Thyroid gland (tissue), 4 donors: Measurements from ENCODE around the gene CARD14. TPM values are rescaled to one million over a fixed set of nuclear protein-coding genes. Genes with fewer than 3 reads are reported as not detected.

Source experiments
- DNase-seq, 2 donors: peaks; one replicate each; pipeline ENCODE4 v3.0.0-alpha.2; 2019
- H3K27ac ChIP-seq, 3 donors: fragments of 200-600 bp; sonication (generic); 1 replicate in 2 of 3; 2 replicates in 1 of 3; pipeline ENCODE4 v1.5.1; 2016 to 2019; ENCODE audit warnings: mild to moderate bottlenecking in 1 of 3, moderate library complexity in 1 of 3
- H3K27me3 ChIP-seq: fragments of 200-600 bp; sonication (generic); one replicate; pipeline ENCODE4 v1.5.1; 2019
- H3K36me3 ChIP-seq, 2 donors: fragments of 200-600 bp; sonication (generic); one replicate each; pipeline ENCODE4 v1.5.1; 2016 to 2019
- H3K4me1 ChIP-seq, 2 donors: fragments of 200-600 bp; sonication (generic); one replicate each; pipeline ENCODE4 v1.5.1; 2017 to 2019
- H3K4me3 ChIP-seq, 3 donors: fragments of 200-600 bp; sonication (generic); replicated peaks in 1 of 3; 1 replicate in 2 of 3; 2 replicates in 1 of 3; pipeline ENCODE4 v1.5.1; 2016; ENCODE audit warnings: mild to moderate bottlenecking in 1 of 3
- H3K9me3 ChIP-seq: fragments of 200-600 bp; sonication (generic); one replicate; pipeline ENCODE4 v1.5.1; 2017
- POLR2A ChIP-seq, 2 donors: fragments of 450-650 bp; IDR thresholded peaks; one replicate each; pipeline ENCODE4 v1.6.1; 2017; ENCODE audit warnings: antibody characterized with exemption in 2 of 2, mild to moderate bottlenecking in 2 of 2, moderate library complexity in 1 of 2
- WGBS, 2 donors: methylation state at CpG; one replicate each; pipeline ENCODE4 v1.1.5; 2017; 5-methylcytosine and 5-hydroxymethylcytosine counted together
- intact Hi-C: fragments of 100-400 bp; cut with DNase I; formaldehyde crosslinking; loops from one replicate; pipeline ENCODE4 v1.15.1; 2023
- total RNA-seq, 4 donors: library from RNA; depleted of rRNA; stranded (reverse); fragments of >200 nt; gene quantifications; one replicate each; pipeline ENCODE4 v1.2.3, GENCODE V29; 2016
- TF ChIP-seq, protein P1 (sequence below), 6 experiments: fragments of 200-600 bp in 3 of 6; fragments of 450-650 bp in 3 of 6; sonication (generic) in 3 of 6; IDR thresholded peaks; one replicate each; pipeline ENCODE4 v1.5.1; 2016 to 2019; ENCODE audit warnings: antibody characterized with exemption in 6 of 6, mild to moderate bottlenecking in 2 of 6, inconsistent platforms in 1 of 6, moderate library complexity in 1 of 6

CARD14 gene
- total RNA-seq, 4 donors from 2014 or later = 0.34 to 3.9 TPM; not detected in 2

GRCh38 chr17:80158846-80159245 lies 11.0 kb upstream of the CARD14 start:
- H3K4me3 ChIP-seq = no peak overlapping the region
- H3K27ac ChIP-seq = no peak overlapping the region
- H3K27me3 ChIP-seq = no peaks in the 10 kb centered on the region
- TF ChIP-seq, protein P1, sequence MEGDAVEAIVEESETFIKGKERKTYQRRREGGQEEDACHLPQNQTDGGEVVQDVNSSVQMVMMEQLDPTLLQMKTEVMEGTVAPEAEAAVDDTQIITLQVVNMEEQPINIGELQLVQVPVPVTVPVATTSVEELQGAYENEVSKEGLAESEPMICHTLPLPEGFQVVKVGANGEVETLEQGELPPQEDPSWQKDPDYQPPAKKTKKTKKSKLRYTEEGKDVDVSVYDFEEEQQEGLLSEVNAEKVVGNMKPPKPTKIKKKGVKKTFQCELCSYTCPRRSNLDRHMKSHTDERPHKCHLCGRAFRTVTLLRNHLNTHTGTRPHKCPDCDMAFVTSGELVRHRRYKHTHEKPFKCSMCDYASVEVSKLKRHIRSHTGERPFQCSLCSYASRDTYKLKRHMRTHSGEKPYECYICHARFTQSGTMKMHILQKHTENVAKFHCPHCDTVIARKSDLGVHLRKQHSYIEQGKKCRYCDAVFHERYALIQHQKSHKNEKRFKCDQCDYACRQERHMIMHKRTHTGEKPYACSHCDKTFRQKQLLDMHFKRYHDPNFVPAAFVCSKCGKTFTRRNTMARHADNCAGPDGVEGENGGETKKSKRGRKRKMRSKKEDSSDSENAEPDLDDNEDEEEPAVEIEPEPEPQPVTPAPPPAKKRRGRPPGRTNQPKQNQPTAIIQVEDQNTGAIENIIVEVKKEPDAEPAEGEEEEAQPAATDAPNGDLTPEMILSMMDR (IDR thresholded peaks at IDR 0.05) = no peak
- TF ChIP-seq POLR2A (IDR thresholded peaks at IDR 0.05) = no peak
- DNase-seq = no peak
- intact Hi-C loops = no loop called here
- 64 to 71% methylated on average over 2 of the region's 2 CpGs for WGBS, 2 donors
- no peaks in the 10 kb centered on the region for H3K36me3 ChIP-seq
- no peaks in the 10 kb centered on the region for H3K9me3 ChIP-seq
- H3K4me1 ChIP-seq = no peaks in the 10 kb centered on the region

GRCh38 chr17:80160536-80160935 lies 9.3 kb upstream of the CARD14 start:
- Histone ChIP-seq H3K27me3 (no peaks in the 10 kb centered on the region), H3K4me3 (no peak overlapping the region), H3K27ac (no peak overlapping the region), H3K36me3 (no peaks in the 10 kb centered on the region), H3K9me3 (no peaks in the 10 kb centered on the region), H3K4me1 (no peaks in the 10 kb centered on the region)
- WGBS, 2 donors = 30 to 40% methylated on average over 3 of the region's 3 CpGs
- intact Hi-C loops = no loop called here
- TF ChIP-seq, protein P1 (IDR thresholded peaks at IDR 0.05) = no peak
- TF ChIP-seq POLR2A (IDR thresholded peaks at IDR 0.05) = no peak
- DNase-seq = no peak

DNA sequence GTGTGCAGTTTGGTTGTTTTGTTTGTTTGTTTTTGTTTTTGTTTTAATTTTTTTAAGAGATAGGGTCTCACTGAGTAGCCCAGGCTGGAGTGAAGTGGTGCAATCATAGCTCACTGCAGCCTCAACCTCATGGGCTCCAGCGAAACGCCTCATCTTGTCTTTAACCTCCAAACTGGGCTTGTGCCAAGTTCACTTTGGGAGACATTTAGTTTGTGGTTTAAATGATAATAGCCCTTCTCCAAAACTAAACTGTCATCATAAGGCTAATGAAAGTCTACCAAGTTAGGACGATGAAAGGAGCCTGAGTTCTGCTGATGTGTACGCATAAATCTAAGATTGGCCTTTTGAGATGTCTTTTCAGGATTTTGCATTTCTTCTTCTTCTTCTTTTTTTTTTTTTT lies 6.5 kb upstream of the CARD14 start:
- intact Hi-C loops = no loop called here
- DNase-seq = no peak
- no peak overlapping the region for H3K27ac ChIP-seq
- H3K4me1 ChIP-seq = no peaks in the 10 kb centered on the region
- TF ChIP-seq, protein P1 (IDR thresholded peaks at IDR 0.05) = no peak
- no peak for TF ChIP-seq POLR2A (IDR thresholded peaks at IDR 0.05)
- H3K9me3 ChIP-seq = no peaks in the 10 kb centered on the region
- H3K27me3 ChIP-seq = no peaks in the 10 kb centered on the region
- H3K4me3 ChIP-seq = no peak overlapping the region
- 87 to 91% methylated on average over 4 of the region's 4 CpGs for WGBS, 2 donors
- H3K36me3 ChIP-seq = no peaks in the 10 kb centered on the region

DNA sequence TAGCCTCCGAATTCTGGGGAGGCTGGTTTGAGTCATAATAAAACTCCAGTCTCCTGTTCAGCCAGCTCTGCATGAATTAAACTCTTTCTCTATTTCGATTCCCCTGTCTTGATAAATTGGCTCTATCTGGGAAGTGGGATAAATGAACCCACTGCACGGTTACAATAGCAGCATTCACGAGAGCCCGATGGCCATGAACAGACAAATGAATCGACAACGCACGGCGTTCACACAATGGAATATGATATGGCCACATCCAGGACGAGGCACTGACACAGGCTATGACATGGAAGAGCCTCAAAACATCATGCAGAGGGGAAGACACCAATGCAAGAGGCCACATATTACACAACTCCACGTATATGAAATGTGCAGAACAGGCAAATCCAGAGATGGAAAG lies 5.6 kb upstream of the CARD14 start:
- no peak for DNase-seq
- Histone ChIP-seq H3K4me1 (no peaks in the 10 kb centered on the region), H3K27me3 (no peaks in the 10 kb centered on the region), H3K4me3 (no peak overlapping the region), H3K36me3 (no peaks in the 10 kb centered on the region), H3K27ac (no peak overlapping the region), H3K9me3 (no peaks in the 10 kb centered on the region)
- TF ChIP-seq, protein P1 (IDR thresholded peaks at IDR 0.05) = no peak
- no peak for TF ChIP-seq POLR2A (IDR thresholded peaks at IDR 0.05)
- intact Hi-C loops = no loop called here
- WGBS, 2 donors = 80 to 84% methylated on average over 11 of the region's 11 CpGs

DNA sequence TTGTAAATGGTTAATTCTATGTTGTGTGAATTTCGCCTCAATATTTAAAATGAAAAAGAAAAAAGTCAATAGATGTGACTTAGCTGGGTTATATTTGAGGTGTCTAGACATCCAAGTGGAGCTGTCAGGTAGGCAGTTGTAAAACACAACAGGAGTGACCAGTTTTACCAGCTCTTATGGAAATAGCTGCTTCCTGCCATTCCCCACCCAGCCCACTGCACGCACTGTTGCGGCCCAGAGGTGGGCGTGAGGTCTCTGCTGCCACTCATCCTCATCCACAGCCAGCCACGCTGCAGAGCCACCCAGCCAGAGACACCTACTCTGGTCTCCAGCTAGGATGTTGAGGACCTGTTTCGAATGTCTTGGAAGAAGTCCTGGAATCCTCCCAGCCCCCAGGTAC lies 3.4 kb upstream of the CARD14 start:
- intact Hi-C loops = no loop called here

More for the DNA sequence above, 3.4 kb upstream of the CARD14 start:
- Histone ChIP-seq H3K4me1 (no peaks in the 10 kb centered on the region), H3K9me3 (no peaks in the 10 kb centered on the region), H3K27ac (no peak overlapping the region), H3K4me3 (no peak overlapping the region), H3K27me3 (no peaks in the 10 kb centered on the region), H3K36me3 (no peaks in the 10 kb centered on the region)
- TF ChIP-seq, protein P1 (IDR thresholded peaks at IDR 0.05) = no peak
- TF ChIP-seq POLR2A (IDR thresholded peaks at IDR 0.05) = no peak
- WGBS, 2 donors = 63 to 69% methylated on average over 6 of the region's 6 CpGs
- DNase-seq = no peak
